HG03064 (cell line): ENCODE results near the gene MYH14.
"Not testable (repeated sequence)": the region's sequence is repeated elsewhere in the genome, so short reads cannot be mapped to it uniquely, and the experiment has no call there.

Experiments used
- ATAC-seq: cut with Tn5 transposase; IDR thresholded peaks from one replicate; pipeline ENCODE4 v1.9.1; 2021; ENCODE audit warnings: low read depth; ENCODE audit not compliant: unreplicated experiment

MYH14 gene

GRCh38 chr19:50353487-50353880 is 150.1 kb downstream of the MYH14 start:
- not testable (repeated sequence) for ATAC-seq

DNA sequence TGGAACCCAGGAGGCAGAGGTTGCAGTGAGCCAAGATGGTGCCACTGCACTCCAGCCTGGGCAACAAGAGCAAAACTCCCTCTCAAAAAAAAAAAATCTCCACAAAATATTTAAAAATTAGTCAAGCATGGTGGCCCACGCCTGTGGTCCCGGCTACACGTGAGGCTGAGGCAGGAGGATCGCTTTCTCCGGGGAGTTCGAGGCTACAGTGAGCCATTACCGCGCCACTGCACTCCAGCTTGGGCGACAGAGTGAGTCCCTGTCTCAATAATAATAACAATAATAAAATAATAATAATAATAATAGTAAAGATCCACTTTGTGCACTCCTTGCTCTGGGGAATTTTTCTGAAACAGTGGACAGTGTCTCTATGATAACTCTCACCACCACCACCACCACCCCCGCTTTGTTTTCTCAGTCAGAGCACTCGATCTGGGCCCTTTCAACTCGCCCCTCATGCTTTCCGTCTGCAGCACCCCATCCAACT is 153.3 kb downstream of the MYH14 start:
- ATAC-seq, result no peak

DNA sequence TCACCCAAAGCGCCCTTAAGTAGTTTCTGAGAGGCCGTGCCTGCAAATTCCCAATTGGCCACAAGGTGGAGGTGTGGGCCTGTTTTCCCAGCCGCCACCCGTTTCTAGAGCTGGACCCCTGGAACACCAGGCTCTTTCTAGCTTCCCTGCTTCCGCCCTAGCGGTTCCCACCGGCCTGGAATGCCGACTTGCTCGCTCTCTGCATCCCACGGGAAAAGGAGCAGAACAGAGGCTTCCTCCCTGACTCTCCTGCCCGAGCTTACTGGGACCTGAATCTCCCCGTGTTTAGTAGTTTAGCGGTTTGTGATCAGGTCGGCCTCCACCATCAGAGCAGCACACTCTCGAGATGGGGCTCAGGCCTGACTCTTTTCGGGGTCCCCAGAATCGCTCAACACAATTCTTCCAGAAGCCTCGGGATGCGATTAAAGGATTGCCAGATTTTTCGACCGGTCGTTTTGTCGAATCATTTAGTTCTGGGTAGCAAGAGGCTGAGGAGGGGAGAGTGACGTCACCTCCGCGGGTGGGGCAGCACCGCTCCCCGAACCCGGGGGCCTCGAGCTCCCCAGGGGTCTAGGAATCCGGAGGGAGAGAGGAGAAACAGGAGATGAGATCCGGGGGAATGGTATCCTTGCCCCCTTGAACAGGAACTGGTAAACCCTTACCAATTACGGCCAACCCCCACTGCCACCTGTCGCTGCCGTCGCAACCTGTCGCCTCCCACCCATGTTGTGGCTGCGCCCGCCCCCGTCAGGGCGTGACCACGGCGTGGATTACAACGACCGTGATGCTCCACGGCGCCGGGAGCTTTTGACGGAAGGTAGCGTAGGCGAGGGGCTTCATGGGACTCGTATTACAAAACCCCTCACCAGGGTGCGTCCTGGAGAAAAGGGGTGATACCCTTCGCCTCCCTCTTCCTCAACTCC is 154.0 kb downstream of the MYH14 start:
- ATAC-seq, result no peak

GRCh38 chr19:50358483-50359327 is 155.3 kb downstream of the MYH14 start:
- no peak for ATAC-seq

GRCh38 chr19:50359328-50359818 is 156.0 kb downstream of the MYH14 start:
- no peak for ATAC-seq
